Measurements from ENCODE around the gene LGALS8. TPM values are rescaled to one million over a fixed set of nuclear protein-coding genes. Genes with fewer than 3 reads are reported as not detected.

Gene LGALS8
- total RNA-seq, 4 donors from 2014 or later = 45.7 to 112 (median 61.5) TPM

DNA sequence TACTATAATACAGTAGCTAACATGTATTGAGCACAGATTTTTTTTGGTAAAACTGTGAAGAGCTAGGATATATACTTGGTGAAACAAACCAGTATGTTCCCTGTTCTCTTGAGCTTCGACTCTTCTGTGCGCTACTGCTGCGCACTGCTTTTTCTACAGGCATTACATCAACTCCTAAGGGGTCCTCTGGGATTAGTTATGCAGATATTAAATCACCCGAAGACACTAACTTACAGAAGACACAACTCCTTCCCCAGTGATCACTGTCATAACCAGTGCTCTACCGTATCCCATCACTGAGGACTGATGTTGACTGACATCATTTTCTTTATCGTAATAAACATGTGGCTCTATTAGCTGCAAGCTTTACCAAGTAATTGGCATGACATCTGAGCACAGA lies 24.7 kb downstream of the LGALS8 start:
- intact Hi-C loops (cut with DNase I; ENCODE audit: low total_unique reads) = no loop called here
- no peaks in the 10 kb centered on the region for H3K27me3 ChIP-seq

DNA sequence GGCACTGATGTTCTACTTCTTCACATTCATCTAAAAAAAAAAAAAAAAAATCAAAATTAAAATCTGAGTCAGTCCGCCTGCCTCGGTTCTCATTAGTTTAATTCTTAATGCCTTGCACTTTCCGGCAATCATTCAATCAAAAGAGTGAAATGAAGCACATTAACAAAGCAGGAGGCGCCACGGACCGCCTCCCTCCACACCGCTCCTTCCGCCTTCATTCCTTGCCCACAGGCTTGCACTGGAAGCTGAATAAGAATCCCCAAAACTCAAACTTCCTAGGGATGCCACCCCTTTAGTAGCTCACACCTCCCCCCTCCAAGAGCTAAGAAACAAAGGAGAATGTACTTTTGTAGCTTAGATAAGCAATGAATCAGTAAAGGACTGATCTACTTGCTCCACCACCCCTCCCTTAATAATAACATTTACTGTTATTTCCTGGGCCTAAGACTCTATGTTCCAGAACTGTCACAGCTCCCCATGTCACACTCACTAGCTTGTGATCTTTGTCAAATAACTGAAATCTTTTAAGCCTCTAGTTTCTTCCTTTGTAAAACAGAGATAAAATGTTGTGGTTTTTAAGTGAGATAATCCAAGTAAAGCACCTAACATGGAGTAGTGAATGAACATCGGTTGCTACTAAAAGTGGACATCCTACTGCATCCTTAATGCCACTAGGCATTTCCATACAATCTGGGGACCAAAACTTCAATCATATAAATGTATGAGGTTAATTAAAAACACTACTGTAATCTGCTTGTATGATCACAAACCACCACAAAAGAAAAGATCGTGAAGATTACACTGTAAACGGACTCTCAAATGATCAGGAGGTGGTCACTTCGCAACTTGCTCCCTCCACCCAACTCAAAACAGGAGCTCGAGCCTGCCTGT lies 27.4 kb downstream of the LGALS8 start:
- Histone ChIP-seq H3K9me3 (no peaks in the 10 kb centered on the region), H3K4me3 (no peak overlapping the region), H3K27ac (no peak overlapping the region), H3K4me1 (no peaks in the 10 kb centered on the region), H3K36me3 (no peaks in the 10 kb centered on the region), H3K27me3 (no peaks in the 10 kb centered on the region)
- TF ChIP-seq POLR2A (IDR thresholded peaks at IDR 0.05) = no peak
- TF ChIP-seq CTCF (IDR thresholded peaks at IDR 0.05) = no peak
- DNase-seq = no peak
- intact Hi-C loops (cut with DNase I; ENCODE audit: low total_unique reads) = no loop called here

More for the DNA sequence above, 24.7 kb downstream of the LGALS8 start:
- H3K36me3 ChIP-seq = no peaks in the 10 kb centered on the region
- no peak for DNase-seq
- no peak overlapping the region for H3K4me3 ChIP-seq
- TF ChIP-seq POLR2A (IDR thresholded peaks at IDR 0.05) (no peak), CTCF (IDR thresholded peaks at IDR 0.05) (no peak)
- H3K9me3 ChIP-seq = no peaks in the 10 kb centered on the region
- H3K4me1 ChIP-seq = no peaks in the 10 kb centered on the region
- no peak overlapping the region for H3K27ac ChIP-seq

DNA sequence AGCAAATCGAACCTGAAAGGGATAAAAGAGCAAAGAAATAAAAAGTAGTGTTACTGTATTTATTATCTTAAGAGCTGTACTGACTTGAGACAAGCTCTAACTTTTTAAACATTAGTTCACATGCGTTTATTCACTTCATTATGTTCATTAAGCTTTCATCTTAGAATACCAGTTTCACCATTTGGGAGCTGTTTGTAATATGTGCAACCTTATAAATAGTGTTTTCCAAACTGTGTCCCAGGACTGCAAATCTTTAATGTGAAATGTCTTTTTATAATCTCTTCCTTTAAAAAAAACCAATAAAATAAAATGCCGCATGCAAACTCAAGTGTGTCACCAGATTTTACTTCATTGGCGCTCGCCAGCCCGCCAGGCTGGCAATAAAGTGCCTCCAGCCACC lies 28.3 kb downstream of the LGALS8 start:
- Histone ChIP-seq H3K9me3 (no peaks in the 10 kb centered on the region), H3K4me1 (no peaks in the 10 kb centered on the region), H3K4me3 (no peak overlapping the region), H3K36me3 (no peaks in the 10 kb centered on the region), H3K27me3 (no peaks in the 10 kb centered on the region), H3K27ac (no peak overlapping the region)
- DNase-seq = no peak
- intact Hi-C loops (cut with DNase I; ENCODE audit: low total_unique reads) = no loop called here
- no peak for TF ChIP-seq POLR2A (IDR thresholded peaks at IDR 0.05)

- Histone ChIP-seq H3K27me3 (no peaks in the 10 kb centered on the region), H3K4me3 (no peak overlapping the region), H3K27ac (no peak overlapping the region), H3K4me1 (no peaks in the 10 kb centered on the region), H3K36me3 (no peaks in the 10 kb centered on the region), H3K9me3 (no peaks in the 10 kb centered on the region)
- intact Hi-C loops (cut with DNase I; ENCODE audit: low total_unique reads) = no loop called here
- DNase-seq = no peak
- TF ChIP-seq CTCF (IDR thresholded peaks at IDR 0.05) = no peak
- TF ChIP-seq POLR2A (IDR thresholded peaks at IDR 0.05) = no peak
Measured at GRCh38 chr1:236552901-236553300, 29.1 kb downstream of the LGALS8 start.

DNA sequence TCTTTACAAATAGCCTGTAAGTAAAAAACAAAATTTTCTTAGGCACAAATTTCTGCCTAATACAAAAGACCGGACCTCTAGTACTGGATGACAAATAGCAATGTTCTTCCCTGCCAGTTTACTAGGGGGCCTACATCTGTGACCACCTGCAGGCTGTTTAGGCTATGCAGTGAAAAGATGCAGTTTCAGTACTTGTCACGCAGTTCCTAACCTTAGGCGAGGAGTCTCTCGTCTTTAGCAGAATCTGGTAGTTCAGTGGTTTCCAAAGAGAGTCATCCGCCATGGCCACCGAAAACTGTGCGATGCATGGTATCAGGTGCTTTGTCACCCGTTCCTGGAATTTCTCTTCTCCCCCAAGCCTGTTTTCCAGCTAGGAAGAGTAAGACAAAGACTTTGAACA lies 29.6 kb downstream of the LGALS8 start:
- TF ChIP-seq CTCF (IDR thresholded peaks at IDR 0.05) (no peak), POLR2A (IDR thresholded peaks at IDR 0.05) (no peak)
- no peaks in the 10 kb centered on the region for H3K9me3 ChIP-seq
- intact Hi-C loops (cut with DNase I; ENCODE audit: low total_unique reads) = no loop called here
- no peak for DNase-seq
- H3K4me1 ChIP-seq = no peaks in the 10 kb centered on the region
- H3K4me3 ChIP-seq = no peak overlapping the region
- H3K27ac ChIP-seq = no peak overlapping the region
- no peaks in the 10 kb centered on the region for H3K36me3 ChIP-seq
- no peaks in the 10 kb centered on the region for H3K27me3 ChIP-seq
